Breast epithelium (tissue), 4 donors: ENCODE data around the gene MAP2K3. TPM values are rescaled to one million over a fixed set of nuclear protein-coding genes. Genes with fewer than 3 reads are reported as not detected.
"Not testable (repeated sequence)": the region's sequence is repeated elsewhere in the genome, so short reads cannot be mapped to it uniquely, and the experiment has no call there.

ENCODE experiments used
- DNase-seq, 2 donors: peaks; one replicate each; pipeline ENCODE4 v3.0.0-alpha.2; 2019; ENCODE audit warnings: low spot score in 2 of 2
- H3K27ac ChIP-seq, 2 donors: fragments of 200-600 bp; sonication (generic) in 1 of 2; one replicate each; pipeline ENCODE4 v1.5.1; 2016 to 2019; ENCODE audit warnings: mild to moderate bottlenecking in 1 of 2
- H3K27me3 ChIP-seq, 2 donors: fragments of 200-600 bp; sonication (generic) in 1 of 2; one replicate each; pipeline versions ENCODE4 v1.5.1 to v1.6.0; 2017 to 2019; ENCODE audit warnings: control low read depth in 1 of 2, mild to moderate bottlenecking in 1 of 2
- H3K36me3 ChIP-seq: fragments of 200-600 bp; one replicate; pipeline ENCODE4 v1.5.1; 2019
- H3K4me1 ChIP-seq, 2 donors: fragments of 200-600 bp; sonication (generic); one replicate each; pipeline ENCODE4 v1.5.1; 2016 to 2019; ENCODE audit warnings: control low read depth in 1 of 2
- H3K4me3 ChIP-seq, 3 donors: fragments of 200-600 bp; sonication (generic); 1 replicate in 2 of 3; 2 replicates in 1 of 3; pipeline ENCODE4 v1.5.1; 2016 to 2019; ENCODE audit warnings: mild to moderate bottlenecking in 3 of 3, moderate library complexity in 2 of 3
- H3K9me3 ChIP-seq, 2 donors: fragments of 200-600 bp; sonication (generic) in 1 of 2; one replicate each; pipeline ENCODE4 v1.5.1; 2016 to 2019; ENCODE audit warnings: control low read depth in 1 of 2
- POLR2A ChIP-seq: fragments of 450-650 bp; IDR thresholded peaks from one replicate; pipeline ENCODE4 v1.6.1; 2016; ENCODE audit warnings: antibody characterized with exemption, mild to moderate bottlenecking, moderate library complexity
- POLR2AphosphoS5 ChIP-seq, 3 donors: sonication (generic); formaldehyde crosslinking; IDR thresholded peaks; one replicate each; pipeline ENCODE4 v1.6.1; 2017; ENCODE audit warnings: antibody characterized with exemption in 3 of 3
- intact Hi-C: fragments of 100-400 bp; cut with DNase I; formaldehyde crosslinking; loops from one replicate; pipeline ENCODE4 v1.15.1; 2023; ENCODE audit warnings: low total_unique reads
- total RNA-seq, 3 donors: library from RNA; depleted of rRNA; stranded (reverse); fragments of >200 nt; gene quantifications; one replicate each; pipeline ENCODE4 v1.1.0, GENCODE V29; 2016
- TF ChIP-seq, protein P1 (sequence below), 3 donors: fragments of 450-650 bp; IDR thresholded peaks; one replicate each; pipeline ENCODE4 v1.5.1; 2016 to 2017; ENCODE audit warnings: antibody characterized with exemption in 3 of 3, mild to moderate bottlenecking in 3 of 3, moderate library complexity in 3 of 3

Gene MAP2K3
- total RNA-seq, 3 donors from 2014 or later = 16.0 to 26.9 (median 22.0) TPM

DNA sequence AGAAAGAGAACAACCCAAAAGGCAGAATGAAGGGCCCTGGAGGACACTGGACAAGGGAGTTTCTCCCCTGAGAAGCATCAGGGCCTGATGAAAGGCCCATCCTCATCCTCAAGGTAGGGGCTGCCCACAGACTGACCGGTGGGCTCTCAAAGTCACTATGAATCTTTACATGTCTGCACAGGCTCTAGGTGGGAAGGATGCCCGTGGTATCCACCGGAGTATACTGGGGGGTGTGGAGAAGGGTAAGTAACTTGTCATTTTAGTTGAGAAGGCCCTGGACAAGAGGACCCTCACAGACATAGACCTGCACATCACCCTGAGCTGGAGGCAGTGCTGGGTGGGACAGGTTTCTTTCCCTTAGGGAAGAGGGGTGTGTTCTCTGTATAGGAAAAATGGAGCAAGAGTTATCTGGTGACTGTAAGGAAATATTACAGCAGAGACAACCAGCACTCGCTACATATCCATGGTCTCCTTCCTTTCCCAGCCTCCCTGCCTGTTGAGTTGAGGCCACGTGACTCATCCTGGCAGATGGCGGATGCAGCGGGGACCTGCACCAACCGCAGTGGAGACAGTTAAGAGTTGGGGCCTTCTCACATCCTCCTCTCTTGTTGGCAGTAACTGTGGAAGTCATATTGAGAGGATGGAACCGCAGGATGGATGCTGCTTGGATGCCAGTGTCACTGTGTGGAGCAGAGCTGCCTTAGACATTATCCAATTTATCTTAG, 46.1 kb downstream of the MAP2K3 start:
- peak in 1 of 2 donors; percentile 22 for DNase-seq
- no peaks in the 10 kb centered on the region for H3K27me3 ChIP-seq
- no peak for TF ChIP-seq POLR2AphosphoS5 (IDR thresholded peaks at IDR 0.05)
- TF ChIP-seq POLR2A = no peak
- TF ChIP-seq, protein P1, sequence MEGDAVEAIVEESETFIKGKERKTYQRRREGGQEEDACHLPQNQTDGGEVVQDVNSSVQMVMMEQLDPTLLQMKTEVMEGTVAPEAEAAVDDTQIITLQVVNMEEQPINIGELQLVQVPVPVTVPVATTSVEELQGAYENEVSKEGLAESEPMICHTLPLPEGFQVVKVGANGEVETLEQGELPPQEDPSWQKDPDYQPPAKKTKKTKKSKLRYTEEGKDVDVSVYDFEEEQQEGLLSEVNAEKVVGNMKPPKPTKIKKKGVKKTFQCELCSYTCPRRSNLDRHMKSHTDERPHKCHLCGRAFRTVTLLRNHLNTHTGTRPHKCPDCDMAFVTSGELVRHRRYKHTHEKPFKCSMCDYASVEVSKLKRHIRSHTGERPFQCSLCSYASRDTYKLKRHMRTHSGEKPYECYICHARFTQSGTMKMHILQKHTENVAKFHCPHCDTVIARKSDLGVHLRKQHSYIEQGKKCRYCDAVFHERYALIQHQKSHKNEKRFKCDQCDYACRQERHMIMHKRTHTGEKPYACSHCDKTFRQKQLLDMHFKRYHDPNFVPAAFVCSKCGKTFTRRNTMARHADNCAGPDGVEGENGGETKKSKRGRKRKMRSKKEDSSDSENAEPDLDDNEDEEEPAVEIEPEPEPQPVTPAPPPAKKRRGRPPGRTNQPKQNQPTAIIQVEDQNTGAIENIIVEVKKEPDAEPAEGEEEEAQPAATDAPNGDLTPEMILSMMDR (IDR thresholded peaks at IDR 0.05) = no peak

DNA sequence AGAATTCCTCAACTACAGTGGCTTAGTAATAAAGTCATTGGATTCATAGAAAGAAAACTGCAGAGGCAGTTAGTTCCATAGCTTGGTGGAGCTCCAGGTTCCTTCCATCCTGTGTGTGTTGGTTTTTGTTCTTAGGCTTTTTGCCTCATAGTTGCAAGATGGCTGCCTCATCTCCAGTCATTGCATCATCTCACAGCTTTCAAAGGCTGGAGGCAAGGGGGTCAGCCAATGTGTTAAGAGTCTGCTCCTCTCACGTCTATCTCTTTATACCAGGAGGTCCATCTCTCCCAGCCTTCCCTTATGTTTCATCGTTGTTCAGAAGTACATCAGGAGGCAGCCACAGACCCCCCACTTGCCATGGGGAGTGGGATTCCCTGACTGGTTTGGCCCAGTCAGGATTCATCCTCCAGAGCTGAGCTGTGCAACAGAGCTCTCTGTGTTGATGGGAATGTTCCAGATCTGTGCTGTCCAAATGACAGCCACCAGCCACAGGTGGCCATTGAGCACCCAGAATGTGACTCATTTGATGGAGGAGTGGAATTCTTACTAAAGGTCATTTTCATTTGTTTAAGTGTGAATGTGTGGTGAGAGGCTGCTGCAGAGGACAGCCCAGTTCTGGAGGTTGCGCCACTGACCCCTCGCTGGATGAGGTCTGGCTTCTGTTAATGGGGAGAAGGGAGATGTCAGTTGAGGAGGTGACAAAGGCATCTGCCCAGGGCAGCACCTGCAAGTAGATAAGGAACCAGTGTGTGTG, 52.2 kb downstream of the MAP2K3 start:
- intact Hi-C loops, H3K4me1 ChIP-seq, H3K9me3 ChIP-seq, H3K27me3 ChIP-seq, H3K36me3 ChIP-seq, H3K4me3 ChIP-seq, H3K27ac ChIP-seq: not testable (repeated sequence)
- DNase-seq = peak in 1 of 2 donors; percentile 14

More for the DNA sequence above, 46.1 kb downstream of the MAP2K3 start:
- Histone ChIP-seq H3K27ac (no peak overlapping the region), H3K36me3 (no peaks in the 10 kb centered on the region), H3K4me1 (no peaks in the 10 kb centered on the region), H3K9me3 (peaks cover 0 to 5% of the 10 kb centered on the region in 2 donors), H3K4me3 (no peak overlapping the region)
- intact Hi-C loops = no loop called here

DNA sequence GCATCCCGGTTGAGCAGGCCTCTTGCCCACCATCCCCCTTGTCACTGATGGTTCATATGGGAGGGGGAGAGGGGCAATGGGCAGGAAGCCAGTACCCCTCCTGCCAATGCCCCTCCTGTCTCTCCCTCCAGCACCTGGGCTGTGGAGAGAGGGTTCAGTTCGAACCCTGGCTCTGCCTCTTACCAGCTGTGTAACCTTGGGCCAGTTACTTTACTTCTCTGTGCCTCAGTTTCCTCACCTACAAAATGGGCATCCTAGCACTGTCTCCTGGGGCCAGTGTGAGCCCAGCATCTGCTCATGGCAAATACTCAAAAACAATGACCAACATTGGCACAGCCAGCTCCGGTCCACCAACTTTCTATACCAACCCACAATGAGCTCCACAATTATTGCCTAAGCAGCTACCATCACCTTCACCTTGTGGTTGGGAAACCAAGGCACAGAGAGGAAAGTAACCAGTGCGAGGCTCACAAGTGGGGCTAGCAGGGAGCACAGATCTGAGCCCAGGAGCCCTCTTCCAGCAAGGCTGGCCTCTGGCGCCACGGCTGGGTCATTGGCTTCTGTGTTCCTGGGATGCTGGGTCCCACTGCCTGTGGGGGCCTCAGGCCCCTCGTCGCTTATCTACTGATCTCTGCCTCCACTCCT, 53.6 kb downstream of the MAP2K3 start:
- H3K27me3 ChIP-seq, H3K36me3 ChIP-seq, H3K9me3 ChIP-seq, DNase-seq, H3K4me1 ChIP-seq, H3K27ac ChIP-seq, intact Hi-C loops, H3K4me3 ChIP-seq: not testable (repeated sequence)

DNA sequence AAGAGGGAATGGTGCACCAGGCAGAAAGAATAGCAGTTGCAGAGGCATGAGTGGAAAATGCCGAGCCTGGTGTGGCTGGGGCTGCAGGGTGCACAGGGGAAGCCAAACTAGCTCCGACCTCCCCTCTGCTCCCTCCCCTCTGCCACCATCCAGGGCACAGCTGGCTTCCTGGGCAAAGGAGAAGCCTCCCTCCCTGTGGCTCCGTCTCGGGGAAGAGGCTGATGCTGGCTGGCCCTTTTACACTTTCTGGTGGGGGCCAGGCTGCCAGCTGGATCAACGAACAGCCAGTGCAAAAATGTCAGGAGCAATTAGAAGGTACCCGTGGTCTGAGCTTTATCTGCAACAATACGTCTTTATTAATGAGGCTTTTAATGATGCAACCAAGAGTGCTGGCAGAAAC, 54.5 kb downstream of the MAP2K3 start:
- Histone ChIP-seq H3K4me3 (no peak overlapping the region), H3K27ac (no peak overlapping the region), H3K4me1 (no peaks in the 10 kb centered on the region), H3K27me3 (no peaks in the 10 kb centered on the region), H3K36me3 (no peaks in the 10 kb centered on the region), H3K9me3 (no peaks in the 10 kb centered on the region)
- TF ChIP-seq, protein P1 (IDR thresholded peaks at IDR 0.05) = no peak
- no peak for TF ChIP-seq POLR2AphosphoS5 (IDR thresholded peaks at IDR 0.05)
- no peak for TF ChIP-seq POLR2A
- no peak for DNase-seq
- intact Hi-C loops = no loop called here

DNA sequence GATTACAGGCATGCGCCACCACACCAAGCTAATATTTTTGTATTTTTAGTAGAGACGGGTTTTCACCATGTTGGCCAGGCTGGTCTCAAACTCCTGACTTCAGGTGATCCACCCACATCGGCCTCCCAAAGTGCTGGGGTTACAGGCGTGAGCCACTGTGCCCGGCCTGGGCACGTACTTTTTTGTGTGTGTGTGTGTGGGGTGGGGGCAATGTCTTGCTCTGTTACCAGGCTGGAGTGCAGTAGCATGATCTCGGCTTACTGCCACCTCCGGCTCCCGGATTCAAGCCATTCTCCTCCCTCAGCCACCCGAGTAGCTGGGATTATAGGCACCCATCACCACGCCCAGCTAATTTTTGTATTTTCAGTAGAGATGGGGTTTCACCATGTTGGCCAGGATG, 55.1 kb downstream of the MAP2K3 start:
- H3K9me3 ChIP-seq, DNase-seq, intact Hi-C loops, H3K36me3 ChIP-seq, H3K27ac ChIP-seq, H3K4me3 ChIP-seq, H3K27me3 ChIP-seq, H3K4me1 ChIP-seq: not testable (repeated sequence)

DNA sequence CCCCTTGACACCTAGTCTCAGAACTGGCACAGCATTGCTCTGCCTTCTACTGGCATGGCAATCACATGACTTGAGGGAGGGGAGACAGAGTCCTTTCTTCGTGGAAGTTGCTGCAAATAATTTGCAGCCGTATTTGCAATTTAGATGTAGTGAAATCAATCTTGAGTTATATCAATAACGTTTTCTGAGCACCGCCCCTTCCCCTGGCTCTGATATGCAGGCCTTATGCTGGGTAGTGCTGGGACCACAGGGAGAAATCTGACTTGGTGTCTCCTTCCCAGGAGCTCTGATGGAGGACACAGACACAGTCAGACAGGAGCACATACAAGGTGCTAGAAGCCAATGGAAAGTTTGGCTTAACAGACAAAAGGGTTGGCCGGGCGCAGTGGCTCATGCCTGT, 55.9 kb downstream of the MAP2K3 start:
- H3K4me3 ChIP-seq, intact Hi-C loops, H3K9me3 ChIP-seq, H3K4me1 ChIP-seq, H3K36me3 ChIP-seq, DNase-seq, H3K27ac ChIP-seq, H3K27me3 ChIP-seq: not testable (repeated sequence)

DNA sequence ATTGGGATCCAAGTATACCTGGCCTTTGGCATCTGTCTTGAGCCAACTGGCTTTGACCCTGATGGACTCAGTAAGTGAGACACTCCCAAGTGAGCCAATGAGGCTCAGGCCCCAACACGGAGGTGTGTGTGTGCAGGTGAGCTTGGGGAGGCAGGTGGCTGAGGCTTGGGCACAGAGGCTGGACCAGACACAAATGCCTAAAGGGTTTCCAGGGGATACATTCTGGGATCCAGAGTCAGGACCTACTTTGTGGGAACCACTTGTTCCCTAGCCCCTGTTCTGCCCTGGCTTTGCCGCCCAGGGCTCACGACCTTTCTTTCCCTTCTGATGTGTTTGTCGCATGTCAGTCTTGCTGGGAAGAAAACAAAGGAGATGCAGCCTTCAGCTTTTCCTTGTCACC, 56.8 kb downstream of the MAP2K3 start:
- H3K27ac ChIP-seq, intact Hi-C loops, H3K4me3 ChIP-seq, H3K9me3 ChIP-seq, H3K36me3 ChIP-seq, H3K27me3 ChIP-seq, DNase-seq, H3K4me1 ChIP-seq: not testable (repeated sequence)

DNA sequence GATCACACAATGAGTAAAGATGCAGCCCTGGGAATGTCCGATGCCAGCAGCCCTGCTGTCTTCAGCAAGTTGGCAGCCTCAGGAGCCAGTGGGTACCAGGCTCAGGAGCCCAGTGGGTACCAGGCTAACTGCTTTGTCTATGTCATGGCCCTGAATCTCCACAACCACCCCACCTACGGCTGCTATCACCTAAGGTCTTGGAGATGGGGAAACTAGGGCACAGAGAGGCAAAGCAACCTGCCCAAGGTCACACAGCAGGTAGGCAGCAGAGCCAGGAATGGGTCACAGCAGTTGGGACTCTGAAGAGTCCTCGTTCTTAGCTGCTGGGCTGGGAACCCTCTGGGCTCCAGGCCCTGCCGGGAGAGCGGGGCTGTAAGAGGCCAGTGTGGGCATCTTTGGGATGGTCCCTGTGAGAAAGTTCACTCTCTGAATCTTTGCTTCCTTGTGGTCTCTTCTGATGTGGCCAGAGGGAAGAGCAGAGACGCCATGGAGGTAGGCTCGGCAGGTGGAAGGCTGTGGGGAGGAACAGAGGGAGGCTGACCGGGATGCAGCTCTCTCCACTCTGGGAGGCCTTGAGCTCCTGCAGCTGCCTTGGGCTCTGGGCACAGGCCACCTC, 57.5 kb downstream of the MAP2K3 start:
- H3K9me3 ChIP-seq, H3K4me3 ChIP-seq, H3K27me3 ChIP-seq, H3K4me1 ChIP-seq, H3K27ac ChIP-seq, intact Hi-C loops, H3K36me3 ChIP-seq, DNase-seq: not testable (repeated sequence)

DNA sequence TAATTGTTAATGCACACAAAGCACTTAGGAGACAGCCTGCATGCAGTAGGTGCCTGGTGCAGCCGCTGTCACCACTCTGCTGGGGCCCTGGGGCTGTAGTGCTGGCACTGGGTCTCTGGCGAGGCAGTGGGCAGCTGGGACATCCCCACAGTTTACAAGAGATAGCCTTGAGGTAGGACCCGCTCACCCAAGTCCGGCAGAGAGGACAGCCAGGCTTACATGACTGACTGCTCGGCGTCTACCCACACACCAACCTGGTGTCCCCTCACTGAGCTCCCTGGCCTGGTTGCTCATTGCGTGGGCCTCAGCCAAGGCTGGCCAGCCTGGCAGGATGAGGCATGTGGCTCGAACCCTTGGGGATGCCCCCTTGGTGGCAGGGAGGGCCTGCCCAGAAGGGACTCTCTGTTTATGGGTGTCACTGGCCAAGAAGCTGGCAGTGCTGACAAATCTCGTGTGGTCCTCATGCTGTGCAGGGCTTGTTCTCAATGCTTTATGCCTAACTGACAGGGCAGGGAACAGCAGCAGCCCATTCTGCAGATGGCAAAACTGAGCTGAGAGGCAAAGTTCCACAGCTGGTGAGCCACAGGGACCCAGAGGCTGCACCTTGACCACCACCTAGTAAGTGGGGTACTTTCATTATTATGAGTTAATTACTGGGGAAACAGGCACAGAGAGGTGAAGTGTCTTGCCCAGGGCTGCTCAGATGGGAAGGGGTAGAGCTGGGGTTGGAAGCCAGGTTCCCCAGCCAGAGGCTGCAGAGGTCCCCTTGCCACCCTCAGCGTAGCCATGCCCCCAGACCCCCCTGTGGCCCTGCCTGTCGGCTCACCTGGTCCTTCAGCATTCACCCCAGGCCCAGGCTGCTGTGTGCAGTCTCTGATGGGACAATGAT, 58.8 kb downstream of the MAP2K3 start:
- H3K4me3 ChIP-seq, intact Hi-C loops, H3K27me3 ChIP-seq, H3K27ac ChIP-seq, H3K4me1 ChIP-seq, H3K36me3 ChIP-seq, H3K9me3 ChIP-seq: not testable (repeated sequence)
- peak in 1 of 2 donors; percentile 42 for DNase-seq

DNA sequence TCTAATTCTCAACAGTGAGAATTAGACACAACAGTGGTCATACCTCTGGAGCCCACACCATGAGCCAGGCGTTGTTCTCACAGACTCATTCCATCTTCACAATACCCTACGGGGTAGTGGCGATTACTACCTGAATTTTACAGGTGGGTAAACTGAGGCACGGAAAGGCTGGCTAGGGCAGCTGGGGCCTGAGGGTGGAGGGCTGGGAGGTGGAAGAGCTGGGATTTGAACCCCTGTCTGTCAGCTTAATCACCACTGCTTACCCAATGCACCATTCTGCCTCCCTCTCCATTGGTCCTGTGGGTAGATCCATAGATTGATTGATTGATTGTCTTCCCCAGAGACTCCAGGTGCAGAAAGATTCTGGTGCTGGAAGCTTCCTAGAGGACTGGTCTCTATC, 60.3 kb downstream of the MAP2K3 start:
- DNase-seq, H3K4me1 ChIP-seq, H3K9me3 ChIP-seq, H3K4me3 ChIP-seq, H3K36me3 ChIP-seq, intact Hi-C loops, H3K27me3 ChIP-seq, H3K27ac ChIP-seq: not testable (repeated sequence)
